K562 (cell line): Measurements from ENCODE around the gene DPM1. TPM values are rescaled to one million over a fixed set of nuclear protein-coding genes. Genes with fewer than 3 reads are reported as not detected.
A peak's percentile ranks its signal among the peaks of the same experiment; 100 is the strongest.

Source experiments
- ATAC-seq: fragments of 200-7000 bp; cut with Tn5 transposase; 3 replicates; pipeline ENCODE4 v1.9.1; 2020; ENCODE audit warnings: moderate library complexity
- BruUV-seq: library from RNA; stranded (reverse); fragments of 400-500 nt; replicated peaks from 2 replicates; lab custom pipeline; 2021; lab: Mats Ljungman, UMichigan
- CTCF ChIA-PET: fragments of 300-600 bp; formaldehyde crosslinking; extraction: SDS; loops from one replicate; lab custom pipeline; 2021; ENCODE audit warnings: low intra/inter-chr PET ratio; lab: Yijun Ruan, JAX
- POLR2A ChIA-PET: fragments of 300-600, 350-650 bp; sonication (Branson Sonifier 250); formaldehyde crosslinking; extraction: SDS; loops from one replicate; lab custom pipeline; 2021; ENCODE audit warnings: antibody characterized with exemption, inconsistent platforms; lab: Yijun Ruan, JAX
- DNase-seq, 4 experiments: peaks; one replicate each; pipeline versions ENCODE4 v3.0.0 to v3.0.0-alpha.2; 2011 to 2018; ENCODE audit warnings: low spot score in 3 of 4, mixed read lengths in 3 of 4; ENCODE audit errors: extremely low read depth in 1 of 4
- FAIRE-seq: peaks from 2 replicates; lab custom pipeline; 2011; peaks lifted over from hg19 to GRCh38; lab: Jason Lieb, UNC
- H2AFZ ChIP-seq: 2 replicates; pipeline ENCODE4 v1.6.0; 2011; ENCODE audit warnings: low read depth, low read length, control low read depth, inconsistent platforms
- H3K27ac ChIP-seq: fragments of 200-600 bp; 3 replicates; pipeline ENCODE4 v1.8.0; 2011; ENCODE audit warnings: low read depth, mild to moderate bottlenecking, control low read depth, inconsistent platforms, low read length, moderate library complexity, mixed read lengths; ENCODE audit errors: extremely low read depth
- H3K27me3 ChIP-seq, 2 experiments: fragments of 300-600 bp in 1 of 2; 2 replicates in 1 of 2; 3 replicates in 1 of 2; pipeline versions ENCODE4 v1.6.0 to v1.8.0; 2011; ENCODE audit warnings: inconsistent platforms in 2 of 2, low read length in 2 of 2, mild to moderate bottlenecking in 1 of 2, mixed read lengths in 1 of 2, moderate library complexity in 1 of 2; ENCODE audit not compliant: control insufficient read depth in 2 of 2, insufficient read depth in 2 of 2
- H3K36me3 ChIP-seq: fragments of 300-600 bp; 3 replicates; pipeline ENCODE4 v1.8.0; 2011; ENCODE audit warnings: mild to moderate bottlenecking, low read length, inconsistent platforms; ENCODE audit not compliant: control insufficient read depth, insufficient read depth
- H3K4me1 ChIP-seq, 2 experiments: fragments of 200-600 bp in 1 of 2; replicated peaks in 1 of 2; 2 replicates in 1 of 2; 3 replicates in 1 of 2; pipeline versions ENCODE4 v1.5.1 to v1.8.0; 2011; ENCODE audit warnings: inconsistent platforms in 2 of 2, low read length in 2 of 2, mild to moderate bottlenecking in 1 of 2, mixed read lengths in 1 of 2, moderate library complexity in 1 of 2; ENCODE audit not compliant: control insufficient read depth in 2 of 2, insufficient read depth in 2 of 2
- H3K4me2 ChIP-seq: 2 replicates; pipeline ENCODE4 v1.6.1; 2011; ENCODE audit warnings: low read length, control low read depth, inconsistent platforms, mixed read lengths; ENCODE audit not compliant: insufficient read depth
- H3K4me3 ChIP-seq: fragments of 200-600 bp; sonication (generic), shearing (Covaris generic); 2 replicates; pipeline ENCODE4 v1.5.1; 2016; ENCODE audit warnings: control low read depth, inconsistent platforms
- H3K79me2 ChIP-seq: fragments of 200-600 bp; 3 replicates; pipeline ENCODE4 v1.8.0; 2011; ENCODE audit warnings: low read length, inconsistent platforms; ENCODE audit not compliant: control insufficient read depth, insufficient read depth
- H3K9ac ChIP-seq, 2 experiments: 2 replicates each; pipeline versions ENCODE4 v1.6.0 to v1.6.1; 2011; ENCODE audit warnings: low read depth in 2 of 2, low read length in 2 of 2, control low read depth in 1 of 2, inconsistent platforms in 1 of 2, mild to moderate bottlenecking in 1 of 2, mixed read lengths in 1 of 2; ENCODE audit not compliant: insufficient read depth in 1 of 2
- H3K9me1 ChIP-seq: one replicate; pipeline ENCODE4 v1.6.0; 2011; ENCODE audit warnings: inconsistent platforms, mild to moderate bottlenecking, low read length, moderate library complexity; ENCODE audit not compliant: control insufficient read depth, insufficient read depth
- H3K9me3 ChIP-seq: replicated peaks from 2 replicates; pipeline ENCODE4 v1.5.1; 2011; ENCODE audit warnings: low read depth, low read length, inconsistent platforms; ENCODE audit not compliant: control insufficient read depth, insufficient read depth
- H4K20me1 ChIP-seq: replicated peaks from 2 replicates; pipeline ENCODE4 v1.6.1; 2011; ENCODE audit warnings: low read length, inconsistent platforms, mixed read lengths; ENCODE audit not compliant: control insufficient read depth, insufficient read depth
- ATF3 ChIP-seq, 2 experiments: fragments of 450-650 bp in 1 of 2; sonication (generic) in 1 of 2; formaldehyde crosslinking in 1 of 2; IDR thresholded peaks in 1 of 2; conservative IDR thresholded peaks in 1 of 2; 2 replicates each; pipeline versions ENCODE4 v1.6.1 to v1.8.1; 2016 to 2023; ENCODE audit warnings: mild to moderate bottlenecking in 2 of 2, moderate library complexity in 2 of 2, inconsistent platforms in 1 of 2, missing genetic modification reagents in 1 of 2
- ZNF639 ChIP-seq, 2 experiments: fragments of 200-800 bp in 1 of 2; sonication (Bioruptor generic) in 1 of 2; sonication (generic) in 1 of 2; formaldehyde crosslinking in 1 of 2; IDR thresholded peaks in 1 of 2; conservative IDR thresholded peaks in 1 of 2; 2 replicates each; pipeline versions ENCODE4 v1.5.0 to v1.6.1; 2016 to 2020; ENCODE audit warnings: missing compliant biosample characterization in 1 of 2, missing genetic modification characterization in 1 of 2, missing genetic modification reagents in 1 of 2
- WGBS: fragments of 100-300 bp; shearing (Covaris generic); methylation state at CpG from one replicate; pipeline ENCODE4 v1.1.6; 2016; ENCODE audit warnings: low coverage, mixed read lengths; ENCODE audit not compliant: insufficient coverage; ENCODE audit errors: missing lambda C conversion rate; 5-methylcytosine and 5-hydroxymethylcytosine counted together
- in situ Hi-C: fragments of 300-500 bp; cut with MboI; formaldehyde crosslinking; loops from 4 replicates; pipeline ENCODE4 v1.15.0; 2018; ENCODE audit warnings: inconsistent platforms, mixed read lengths
- intact Hi-C: fragments of 100-400 bp; cut with micrococcal nuclease; formaldehyde crosslinking; loops from 2 replicates; pipeline ENCODE4 v1.14.2; 2022
- polyA plus RNA-seq, 8 experiments: library from polyadenylated mRNA; depleted of rRNA in 4 of 8; stranded (reverse) in 5 of 8; unstranded in 3 of 8; fragments of >200 nt; fragmentation: Nextera tagmentation in 2 of 8; fragmentation: Illumina TruSeq in 1 of 8; extraction: Ambion mirVana in 2 of 8; extraction: Trizol in 1 of 8; gene quantifications; 2 replicates each; pipeline versions ENCODE4 v1.2.1 to v1.2.3, GENCODE V29; 2011 to 2014; ENCODE audit warnings: inconsistent platforms in 1 of 8, missing spikeins in 1 of 8
- total RNA-seq, 7 experiments: library from RNA; depleted of rRNA in 6 of 7; stranded (reverse); fragments of >200 nt in 6 of 7; fragmentation: Illumina TruSeq in 2 of 7; extraction: Trizol in 2 of 7; gene quantifications; 2 replicates each; pipeline versions ENCODE4 v1.2.1 to v1.2.3, GENCODE V29; 2011 to 2021; ENCODE audit warnings: low replicate concordance in 1 of 7

Gene DPM1
- total and polyA plus RNA-seq, 9 of the 15 experiments (the other 6 are each of a cell fraction or from before 2014, with no cell fraction given): 75.2 to 190 (median 153) TPM

GRCh38 chr20:50916934-50917333, 41.4 kb downstream of the DPM1 start:
- H3K79me2 ChIP-seq: peaks cover 98% of the 10 kb centered on the region
- peaks cover 62% of the 10 kb centered on the region for H4K20me1 ChIP-seq
- 74% methylated on average over 3 of the region's 3 CpGs for WGBS
- no peaks in the 10 kb centered on the region for H3K9me3 ChIP-seq
- TF ChIP-seq ATF3 (IDR thresholded peaks at IDR 0.05) (no peak), ATF3 (CRISPR knock-in tag; conservative IDR thresholded peaks at IDR 0.05) (0 out of 2 replicates have a peak, but pooled peaks have one; percentile 9), ZNF639 (CRISPR knock-in tag; conservative IDR thresholded peaks at IDR 0.05 in 1 of 2, IDR thresholded peaks at IDR 0.05 in 1 of 2) (no peak)
- no peak overlapping the region for H3K4me2 ChIP-seq
- H3K9ac ChIP-seq: no peak overlapping the region; a peak in 1 of 4 replicates
- H3K36me3 ChIP-seq: peaks cover 80% of the 10 kb centered on the region
- H3K9me1 ChIP-seq: no peaks in the 10 kb centered on the region
- no peak for DNase-seq
- no peak overlapping the region for H2AFZ ChIP-seq
- in situ Hi-C loops (no loop called here), intact Hi-C loops (no loop called here)
- BruUV-seq: no TSS peak
- ATAC-seq: no peak
- H3K4me3 ChIP-seq: no peak overlapping the region
- POLR2A ChIA-PET: interaction anchor here (1.0 to 3.8 kb wide), 3 partner anchors 8 to 14 kb away, joined by 3 to 30 read pairs (median 16); partner anchors contain the start of gene ADNP
- H3K27ac ChIP-seq: no peak overlapping the region; the same call in 2 of the 3 replicates
- no peaks in the 10 kb centered on the region for H3K27me3 ChIP-seq
- H3K4me1 ChIP-seq: peaks cover 4 to 49% of the 10 kb centered on the region in 2 experiments
- FAIRE-seq: no peak
- CTCF ChIA-PET: no interaction called here
